T-cell (primary cell): Measurements from ENCODE around the gene SP8. TPM values are rescaled to one million over a fixed set of nuclear protein-coding genes. Genes with fewer than 3 reads are reported as not detected.

ENCODE experiments used
- ATAC-seq, 4 experiments: fragments of 200-7000 bp in 3 of 4; fragments of 150-1000 bp in 1 of 4; cut with Tn5 transposase; replicated peaks in 1 of 4; 1 replicate in 3 of 4; 2 replicates in 1 of 4; pipeline ENCODE4 v1.10.0; 2021; ENCODE audit warnings: moderate library complexity in 3 of 4, mild to moderate bottlenecking in 2 of 4, moderate number of reproducible peaks in 1 of 4
- CTCF ChIA-PET, 2 donors: fragments of 300-600 bp; sonication (Branson Sonifier 250); formaldehyde crosslinking; loops; one replicate each; lab custom pipeline; 2022; ENCODE audit warnings: antibody characterized with exemption in 2 of 2; lab: Charles Lee
- POLR2A ChIA-PET, 2 donors: fragments of 300-600 bp; sonication (Branson Sonifier 250); formaldehyde crosslinking; loops; one replicate each; lab custom pipeline; 2022; ENCODE audit warnings: antibody characterized with exemption in 2 of 2; lab: Charles Lee
- DNase-seq, 35 experiments: peaks; one replicate each; pipeline versions ENCODE4 v3.0.0 to v3.0.0-alpha.2; 2013 to 2023
- H3K27ac ChIP-seq: one replicate; pipeline ENCODE4 v1.5.1; 2013; ENCODE audit warnings: low read length
- H3K27me3 ChIP-seq, 2 experiments: replicated peaks in 1 of 2; 1 replicate in 1 of 2; 2 replicates in 1 of 2; pipeline versions ENCODE4 v1.6.1 to v1.7.0; 2013; ENCODE audit warnings: low read length in 1 of 2, mixed read lengths in 1 of 2; ENCODE audit not compliant: control insufficient read depth in 2 of 2, insufficient read depth in 2 of 2; ENCODE audit errors: extremely low read depth in 1 of 2
- H3K36me3 ChIP-seq, 2 donors: 1 replicate in 1 of 2; 2 replicates in 1 of 2; pipeline versions ENCODE4 v1.6.1 to v1.7.0; 2013; ENCODE audit warnings: low read length in 1 of 2; ENCODE audit not compliant: control insufficient read depth in 2 of 2, insufficient read depth in 1 of 2; ENCODE audit errors: extremely low read depth in 1 of 2
- H3K4me1 ChIP-seq, 2 experiments: 1 replicate in 1 of 2; 2 replicates in 1 of 2; pipeline versions ENCODE4 v1.6.1 to v1.7.0; 2013; ENCODE audit warnings: low read length in 2 of 2, mixed read lengths in 1 of 2; ENCODE audit not compliant: insufficient read depth in 2 of 2, control insufficient read depth in 1 of 2; ENCODE audit errors: extremely low read depth in 1 of 2
- H3K4me3 ChIP-seq, 2 donors: 1 replicate in 1 of 2; 2 replicates in 1 of 2; pipeline versions ENCODE4 v1.5.1 to v1.7.0; 2013; ENCODE audit warnings: mild to moderate bottlenecking in 2 of 2, low read length in 1 of 2, moderate library complexity in 1 of 2; ENCODE audit not compliant: control insufficient read depth in 1 of 2; ENCODE audit errors: extremely low read depth in 1 of 2
- H3K9me3 ChIP-seq: 2 replicates; pipeline ENCODE4 v1.7.0; 2013
- H3K27ac Mint-ChIP-seq, 2 donors: one replicate each; pipeline ENCODE4 v1.8.0; 2020 to 2021; ENCODE audit warnings: mild to moderate bottlenecking in 2 of 2, mixed read lengths in 2 of 2
- H3K27me3 Mint-ChIP-seq, 2 donors: one replicate each; pipeline ENCODE4 v1.8.0; 2021 to 2022; ENCODE audit warnings: mixed read lengths in 2 of 2
- H3K36me3 Mint-ChIP-seq: one replicate; pipeline ENCODE4 v1.8.0; 2021; ENCODE audit warnings: mixed read lengths
- H3K4me1 Mint-ChIP-seq, 3 donors: one replicate each; pipeline ENCODE4 v1.8.0; 2020 to 2022; ENCODE audit warnings: mixed read lengths in 3 of 3, mild to moderate bottlenecking in 1 of 3
- H3K4me3 Mint-ChIP-seq, 3 donors: one replicate each; pipeline ENCODE4 v1.8.0; 2020 to 2022; ENCODE audit warnings: mild to moderate bottlenecking in 3 of 3, mixed read lengths in 3 of 3, moderate library complexity in 3 of 3
- H3K9me3 Mint-ChIP-seq, 3 donors: one replicate each; pipeline ENCODE4 v1.8.0; 2020 to 2022; ENCODE audit warnings: mixed read lengths in 3 of 3
- WGBS: methylation state at CpG from one replicate; pipeline ENCODE4 v1.1.5; 2013; ENCODE audit warnings: missing lambda C conversion rate; ENCODE audit not compliant: insufficient coverage; 5-methylcytosine and 5-hydroxymethylcytosine counted together
- total RNA-seq, 35 experiments: library from RNA in 6 of 35; stranded (reverse) in 6 of 35; fragments of 120-200 nt in 1 of 35; gene quantifications; one replicate each; pipeline versions ENCODE4 v1.2.1 to v1.2.4 and lab custom pipeline; 2013 to 2026

The SP8 gene
- total RNA-seq, 5 donors from 2014 or later (not counting 1 experiment from before 2014, with no cell fraction given): 0.18 TPM; not detected in 4

DNA sequence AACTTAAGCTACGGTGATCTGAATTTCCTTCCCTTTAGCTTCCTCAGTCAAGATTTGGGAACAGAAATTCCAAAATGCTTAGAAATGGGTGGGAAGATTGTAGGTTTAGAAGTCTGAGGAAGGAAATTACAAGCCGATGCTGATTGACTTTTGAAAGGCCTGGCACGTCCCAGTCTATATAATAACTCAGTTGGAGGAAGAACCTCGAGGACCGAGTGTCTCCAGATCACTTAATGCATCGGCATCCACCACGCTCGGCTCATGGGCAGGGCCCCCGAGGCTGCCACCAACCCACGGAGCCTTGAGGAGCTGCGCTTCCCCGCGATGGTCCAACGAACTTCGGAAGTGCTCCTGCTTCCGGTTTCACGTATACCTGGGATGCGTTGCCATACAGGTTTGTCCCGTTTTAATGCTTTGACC, 10.4 kb upstream of the SP8 start:
- H3K4me3 ChIP-seq: peak overlapping the region in 1 of 2 donors; percentile 72
- peaks cover 0 to 7% (median 2%) of the 10 kb centered on the region in 3 donors for H3K9me3 Mint-ChIP-seq
- POLR2A ChIA-PET: interaction anchor here in 1 of 2 donors (1.1 kb wide), 1 partner anchor 32 kb away, joined by 3 read pairs; no protein-coding TSS in a partner anchor
- H3K27ac Mint-ChIP-seq: no peak overlapping the region
- CTCF ChIA-PET: interaction anchor here in 1 of 2 donors (0.5 kb wide), 1 partner anchor 29 kb away, joined by 3 read pairs; no protein-coding TSS in a partner anchor
- peak overlapping the region; percentile 78 to 83 (median 82) for H3K4me3 Mint-ChIP-seq
- WGBS: 8% methylated on average over 17 of the region's 19 CpGs
- H3K9me3 ChIP-seq: no peaks in the 10 kb centered on the region
- peaks cover 54 to 60% of the 10 kb centered on the region in 2 donors for H3K27me3 Mint-ChIP-seq
- H3K27me3 ChIP-seq: peaks cover 36 to 46% of the 10 kb centered on the region in 2 experiments
- peaks cover 7 to 16% of the 10 kb centered on the region in 2 experiments for H3K4me1 ChIP-seq
- peaks cover 21 to 22% (median 21%) of the 10 kb centered on the region in 3 donors for H3K4me1 Mint-ChIP-seq
- ATAC-seq (no peak), DNase-seq (no peak)
- H3K27ac ChIP-seq: no peak overlapping the region
- no peaks in the 10 kb centered on the region for H3K36me3 Mint-ChIP-seq
- no peaks in the 10 kb centered on the region for H3K36me3 ChIP-seq

DNA sequence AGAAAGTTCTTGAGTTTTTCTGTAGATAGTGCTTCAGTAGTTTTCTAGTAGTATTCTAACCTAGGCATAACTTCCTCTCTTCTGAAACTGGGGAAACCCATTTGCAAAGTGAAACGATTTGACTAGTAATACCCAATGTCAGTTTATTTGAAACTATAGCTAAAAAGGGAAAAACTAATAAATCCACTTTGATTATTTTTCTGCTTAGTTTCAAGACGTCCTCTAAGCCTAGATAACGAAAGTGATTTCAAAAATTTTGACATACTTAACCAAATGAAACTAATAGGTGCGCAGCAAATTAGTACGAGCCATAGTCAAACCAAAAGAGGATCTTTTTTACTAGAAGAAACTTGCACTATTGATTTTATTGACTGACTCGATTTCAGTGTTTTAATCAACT, 9.8 kb upstream of the SP8 start:
- CTCF ChIA-PET: no interaction called here
- Histone ChIP-seq H3K36me3 (no peaks in the 10 kb centered on the region), H3K9me3 (no peaks in the 10 kb centered on the region), H3K27ac (no peak overlapping the region), H3K4me1 (peaks cover 7 to 16% of the 10 kb centered on the region in 2 experiments), H3K27me3 (peaks cover 42% of the 10 kb centered on the region in 2 experiments), H3K4me3 (no peak overlapping the region)
- POLR2A ChIA-PET: no interaction called here
- Mint-ChIP-seq H3K36me3 (peaks cover 3% of the 10 kb centered on the region), H3K9me3 (peaks cover 0 to 12% (median 6%) of the 10 kb centered on the region in 3 donors), H3K27me3 (peaks cover 59 to 66% of the 10 kb centered on the region in 2 donors), H3K4me3 (peak overlapping the region; percentile 28 to 83 (median 78)), H3K4me1 (peaks cover 21 to 22% (median 21%) of the 10 kb centered on the region in 3 donors), H3K27ac (peak overlapping the region in 1 of 2 donors; percentile 11)
- DNase-seq (no peak), ATAC-seq (no peak)
- 6% methylated on average over 2 of the region's 6 CpGs for WGBS

DNA sequence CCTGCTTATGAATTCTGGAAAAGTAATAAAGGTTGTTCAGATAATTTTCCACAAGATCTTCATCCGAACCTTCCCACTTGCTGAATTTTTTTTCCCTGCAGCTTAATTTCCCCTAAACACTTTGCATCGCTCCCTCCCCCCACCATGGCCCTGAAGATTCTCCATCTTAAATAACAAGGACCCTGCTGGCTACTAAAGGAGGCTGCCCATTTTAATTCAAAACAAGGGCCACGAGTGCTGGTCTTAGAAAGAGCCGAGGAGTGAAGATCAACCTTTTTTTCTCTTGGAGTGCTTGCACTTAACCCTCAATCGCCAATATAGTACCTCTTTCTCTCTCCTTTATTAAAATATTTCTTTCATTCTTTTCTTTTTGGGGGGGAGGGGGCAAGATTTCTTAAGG, 9.2 kb upstream of the SP8 start:
- ATAC-seq (no peak), DNase-seq (no peak)
- Histone ChIP-seq H3K36me3 (no peaks in the 10 kb centered on the region), H3K27ac (no peak overlapping the region), H3K4me1 (peaks cover 7 to 16% of the 10 kb centered on the region in 2 experiments), H3K4me3 (no peak overlapping the region), H3K9me3 (no peaks in the 10 kb centered on the region), H3K27me3 (peaks cover 47 to 48% of the 10 kb centered on the region in 2 experiments)
- H3K4me1 Mint-ChIP-seq: peaks cover 21 to 22% (median 22%) of the 10 kb centered on the region in 3 donors
- H3K27ac Mint-ChIP-seq: peak overlapping the region in 1 of 2 donors; percentile 36
- peaks cover 0 to 16% (median 7%) of the 10 kb centered on the region in 3 donors for H3K9me3 Mint-ChIP-seq
- ChIA-PET CTCF (no interaction called here), POLR2A (no interaction called here)
- peaks cover 6% of the 10 kb centered on the region for H3K36me3 Mint-ChIP-seq
- peaks cover 66 to 72% of the 10 kb centered on the region in 2 donors for H3K27me3 Mint-ChIP-seq
- H3K4me3 Mint-ChIP-seq: no peak overlapping the region
- whole genome bisulfite sequencing: 0% methylated on average over 1 of the region's 5 CpGs

DNA sequence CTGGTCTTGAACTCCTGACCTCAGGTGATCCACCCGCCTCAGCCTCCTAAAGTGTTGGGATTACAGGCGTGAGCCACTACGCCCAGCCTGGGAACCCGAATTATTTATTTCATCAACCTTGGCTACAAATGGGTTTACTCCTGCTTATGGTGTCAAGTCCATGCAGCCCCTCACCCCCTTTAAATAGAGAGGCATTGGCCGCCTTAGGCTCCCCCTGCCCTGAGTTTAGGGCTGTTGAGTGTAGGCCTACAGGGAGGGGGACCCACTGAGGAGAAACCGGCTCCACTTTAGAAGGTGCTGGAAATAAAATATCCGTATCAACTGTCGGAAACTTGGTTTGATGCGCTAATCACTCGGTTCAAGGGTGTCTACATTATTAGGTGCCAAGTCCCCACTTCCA, 8.7 kb upstream of the SP8 start:
- Histone ChIP-seq H3K4me1 (peaks cover 7 to 16% of the 10 kb centered on the region in 2 experiments), H3K27ac (no peak overlapping the region), H3K4me3 (no peak overlapping the region), H3K9me3 (no peaks in the 10 kb centered on the region), H3K27me3 (peaks cover 50 to 51% of the 10 kb centered on the region in 2 experiments), H3K36me3 (no peaks in the 10 kb centered on the region)
- H3K4me3 Mint-ChIP-seq: no peak overlapping the region
- peaks cover 0 to 16% (median 7%) of the 10 kb centered on the region in 3 donors for H3K9me3 Mint-ChIP-seq
- DNase-seq (no peak), ATAC-seq (no peak)
- CTCF ChIA-PET: no interaction called here
- peaks cover 69 to 77% of the 10 kb centered on the region in 2 donors for H3K27me3 Mint-ChIP-seq
- peaks cover 21 to 22% (median 22%) of the 10 kb centered on the region in 3 donors for H3K4me1 Mint-ChIP-seq
- 28% methylated on average over 4 of the region's 10 CpGs for WGBS
- H3K36me3 Mint-ChIP-seq: peaks cover 6% of the 10 kb centered on the region
- POLR2A ChIA-PET: no interaction called here
- H3K27ac Mint-ChIP-seq: no peak overlapping the region

DNA sequence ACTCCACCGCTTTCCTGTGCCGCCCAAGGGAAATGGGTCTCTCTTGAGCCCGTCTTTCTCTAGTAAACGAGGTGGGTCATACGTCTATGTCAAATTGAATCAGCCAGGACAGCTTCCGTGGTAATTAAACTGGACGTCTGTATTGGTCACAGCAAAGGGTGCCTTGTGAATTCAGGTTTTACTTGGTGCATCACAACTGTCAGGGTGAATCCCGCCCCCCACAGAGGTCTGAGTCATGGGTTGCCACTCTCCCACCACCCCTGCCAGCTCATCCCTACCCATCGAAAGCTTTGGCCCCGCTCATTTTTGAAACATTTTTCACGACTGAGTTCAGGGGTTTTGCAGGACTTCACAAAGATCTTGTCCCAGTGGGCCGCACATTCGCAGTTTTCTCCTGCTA, 8.0 kb upstream of the SP8 start:
- Histone ChIP-seq H3K4me3 (no peak overlapping the region), H3K4me1 (peaks cover 7 to 16% of the 10 kb centered on the region in 2 experiments), H3K27ac (no peak overlapping the region), H3K36me3 (no peaks in the 10 kb centered on the region), H3K9me3 (no peaks in the 10 kb centered on the region), H3K27me3 (peaks cover 49 to 51% of the 10 kb centered on the region in 2 experiments)
- ATAC-seq (no peak), DNase-seq (no peak)
- H3K9me3 Mint-ChIP-seq: peaks cover 0 to 17% (median 8%) of the 10 kb centered on the region in 3 donors
- CTCF ChIA-PET: no interaction called here
- peaks cover 9% of the 10 kb centered on the region for H3K36me3 Mint-ChIP-seq
- H3K27me3 Mint-ChIP-seq: peaks cover 73 to 78% of the 10 kb centered on the region in 2 donors
- no peak overlapping the region for H3K4me3 Mint-ChIP-seq
- H3K4me1 Mint-ChIP-seq: peaks cover 22 to 23% (median 22%) of the 10 kb centered on the region in 3 donors
- H3K27ac Mint-ChIP-seq: no peak overlapping the region
- POLR2A ChIA-PET: no interaction called here
- WGBS: 15% methylated on average over 8 of the region's 13 CpGs

DNA sequence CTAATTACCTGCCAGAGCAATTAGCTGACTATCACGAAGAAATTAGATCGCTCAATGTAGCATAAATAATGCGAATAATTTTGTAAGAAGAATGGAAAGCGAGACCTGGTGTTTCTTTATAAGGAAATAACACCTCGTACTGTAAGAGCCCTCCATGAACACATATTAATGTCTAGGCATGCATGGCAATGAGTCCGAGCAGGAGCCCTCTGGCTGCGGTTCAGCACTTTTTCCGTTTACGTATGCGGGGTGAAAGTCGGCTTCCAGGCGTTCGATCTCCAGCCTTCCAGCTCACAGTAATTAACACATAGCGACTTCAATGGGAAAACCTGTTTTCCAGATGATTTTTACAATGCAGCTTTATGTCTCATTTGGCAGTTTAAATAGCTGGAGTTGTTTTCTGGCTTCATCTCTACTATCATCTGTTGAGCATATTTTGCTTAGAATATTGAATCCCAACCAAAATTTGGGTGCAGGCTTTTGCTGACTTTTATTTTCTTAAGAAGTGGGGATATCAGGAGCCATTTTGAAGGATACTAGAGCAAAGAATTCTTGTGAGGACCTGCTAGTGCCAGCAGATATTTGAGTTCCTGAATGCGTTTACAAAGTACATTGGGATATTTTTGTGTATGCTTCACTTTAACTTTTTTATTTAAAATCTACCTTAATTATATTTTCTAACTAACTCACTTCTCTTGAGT, 7.2 kb upstream of the SP8 start:
- H3K9me3 ChIP-seq: no peaks in the 10 kb centered on the region
- DNase-seq: no peak
- Mint-ChIP-seq H3K36me3 (peaks cover 9% of the 10 kb centered on the region), H3K27ac (no peak overlapping the region), H3K9me3 (peaks cover 0 to 14% (median 8%) of the 10 kb centered on the region in 3 donors), H3K4me3 (no peak overlapping the region), H3K4me1 (peaks cover 17 to 19% (median 18%) of the 10 kb centered on the region in 3 donors), H3K27me3 (peaks cover 68 to 75% of the 10 kb centered on the region in 2 donors)
- peaks cover 7 to 16% of the 10 kb centered on the region in 2 experiments for H3K4me1 ChIP-seq
- no peak overlapping the region for H3K4me3 ChIP-seq
- H3K27ac ChIP-seq: no peak overlapping the region
- peaks cover 46 to 49% of the 10 kb centered on the region in 2 experiments for H3K27me3 ChIP-seq
- ATAC-seq: no peak
- CTCF ChIA-PET: no interaction called here
- POLR2A ChIA-PET: no interaction called here
- WGBS: 15% methylated on average over 9 of the region's 15 CpGs
- H3K36me3 ChIP-seq: no peaks in the 10 kb centered on the region
